Hematopoietic multipotent progenitor cell (in vitro differentiated cells): Measurements from ENCODE around the gene TPP2. TPM values are rescaled to one million over a fixed set of nuclear protein-coding genes. Genes with fewer than 3 reads are reported as not detected.

ENCODE experiments used
- DNase-seq, 3 donors: peaks; one replicate each; pipeline ENCODE4 v3.0.0-alpha.2; 2011 to 2015; ENCODE audit warnings: low read depth in 2 of 3, low spot score in 2 of 3
- total RNA-seq: library from RNA; depleted of rRNA; stranded (reverse); fragments of >200 nt; gene quantifications from one replicate; pipeline ENCODE4 v1.2.3, GENCODE V29; 2012

Gene TPP2
- total RNA-seq, 1 donor, result 33.9 TPM

GRCh38 chr13:102688306-102688973 lies 91.7 kb downstream of the TPP2 start:
- DNase-seq, result no peak

GRCh38 chr13:102690883-102691282 lies 94.1 kb downstream of the TPP2 start:
- no peak for DNase-seq

GRCh38 chr13:102692491-102692826 lies 95.7 kb downstream of the TPP2 start:
- DNase-seq, result no peak

GRCh38 chr13:102693250-102693649 lies 96.5 kb downstream of the TPP2 start:
- no peak for DNase-seq

GRCh38 chr13:102693776-102694175 lies 97.0 kb downstream of the TPP2 start:
- no peak for DNase-seq

GRCh38 chr13:102694937-102695336 lies 98.2 kb downstream of the TPP2 start, which contains the start of gene METTL21C:
TSS of gene METTL21C (minus strand) at chr13:102695044. CDS start at chr13:102694498, 546 bp downstream.
- no peak for DNase-seq

GRCh38 chr13:102696465-102696864 lies 99.7 kb downstream of the TPP2 start:
- DNase-seq, result no peak

GRCh38 chr13:102697264-102697663 lies 100.5 kb downstream of the TPP2 start:
- no peak for DNase-seq

- DNase-seq, result no peak
These were observed 101.3 kb downstream of the TPP2 start for GRCh38 chr13:102697929-102698648.

GRCh38 chr13:102698649-102698980 lies 101.8 kb downstream of the TPP2 start:
- no peak for DNase-seq

GRCh38 chr13:102699504-102699903 lies 102.7 kb downstream of the TPP2 start:
- no peak for DNase-seq

- DNase-seq, result no peak
These were observed 103.6 kb downstream of the TPP2 start for GRCh38 chr13:102700088-102701031.

GRCh38 chr13:102701331-102701730 lies 104.5 kb downstream of the TPP2 start:
- DNase-seq, result no peak

GRCh38 chr13:102702965-102703725 lies 106.4 kb downstream of the TPP2 start:
- DNase-seq, result no peak

- no peak for DNase-seq
These were observed 106.9 kb downstream of the TPP2 start for GRCh38 chr13:102703726-102704035.

- no peak for DNase-seq
These were observed 107.7 kb downstream of the TPP2 start for GRCh38 chr13:102704238-102705058.

GRCh38 chr13:102707467-102707866 lies 110.7 kb downstream of the TPP2 start:
- no peak for DNase-seq

- no peak for DNase-seq
These were observed 111.4 kb downstream of the TPP2 start for GRCh38 chr13:102708211-102708610.

GRCh38 chr13:102708991-102709390 lies 112.2 kb downstream of the TPP2 start:
- DNase-seq, result no peak

- no peak for DNase-seq
These were observed 112.8 kb downstream of the TPP2 start for GRCh38 chr13:102709536-102709935.
